ENCODE results near the gene PSMC1. TPM values are rescaled to one million over a fixed set of nuclear protein-coding genes. Genes with fewer than 3 reads are reported as not detected.

PSMC1 gene
- total RNA-seq, 1 donor from 2014 or later: 169 TPM

DNA sequence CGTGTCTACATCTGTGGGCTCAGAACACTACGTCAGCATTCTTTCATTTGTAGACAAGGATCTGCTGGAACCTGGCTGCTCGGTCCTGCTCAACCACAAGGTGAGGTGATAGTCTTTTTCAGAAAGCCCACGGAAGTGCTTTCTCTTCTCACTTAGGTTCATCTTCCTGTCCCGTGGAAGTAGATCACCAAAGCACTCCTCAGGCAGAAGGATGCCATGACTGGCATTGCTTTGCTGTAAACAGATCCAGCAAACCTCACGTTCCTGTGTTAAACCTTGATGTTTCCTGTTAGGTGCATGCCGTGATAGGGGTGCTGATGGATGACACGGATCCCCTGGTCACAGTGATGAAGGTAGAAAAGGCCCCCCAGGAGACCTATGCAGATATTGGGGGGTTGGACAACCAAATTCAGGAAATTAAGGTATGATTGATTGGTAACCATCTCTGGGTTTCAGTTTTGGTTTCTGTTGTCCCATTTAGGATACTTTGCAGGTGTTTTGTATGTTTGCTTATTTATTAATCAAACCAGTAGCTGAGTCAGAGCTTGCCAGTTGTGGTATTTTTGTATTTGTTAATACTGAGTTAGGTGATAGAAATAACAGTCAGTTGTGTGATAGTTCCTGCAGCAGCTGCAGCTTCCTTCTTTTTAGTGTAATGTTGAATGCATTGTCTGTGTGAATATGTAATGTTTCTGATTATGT is 7.5 kb downstream of the PSMC1 start:
- H3K4me3 ChIP-seq (ENCODE audit: low read depth, low read length): no peak overlapping the region
- no peaks in the 10 kb centered on the region for H3K27me3 ChIP-seq (ENCODE audit: control insufficient read depth, insufficient read depth, low read length)
- no peak for DNase-seq (ENCODE audit: low read depth)
- peaks cover 7% of the 10 kb centered on the region for H3K36me3 ChIP-seq (ENCODE audit: control insufficient read depth, insufficient read depth, low read length)
- no peak for TF ChIP-seq CTCF (IDR thresholded peaks at IDR 0.05; ENCODE audit: insufficient read depth, low read length, poor library complexity, severe bottlenecking)

DNA sequence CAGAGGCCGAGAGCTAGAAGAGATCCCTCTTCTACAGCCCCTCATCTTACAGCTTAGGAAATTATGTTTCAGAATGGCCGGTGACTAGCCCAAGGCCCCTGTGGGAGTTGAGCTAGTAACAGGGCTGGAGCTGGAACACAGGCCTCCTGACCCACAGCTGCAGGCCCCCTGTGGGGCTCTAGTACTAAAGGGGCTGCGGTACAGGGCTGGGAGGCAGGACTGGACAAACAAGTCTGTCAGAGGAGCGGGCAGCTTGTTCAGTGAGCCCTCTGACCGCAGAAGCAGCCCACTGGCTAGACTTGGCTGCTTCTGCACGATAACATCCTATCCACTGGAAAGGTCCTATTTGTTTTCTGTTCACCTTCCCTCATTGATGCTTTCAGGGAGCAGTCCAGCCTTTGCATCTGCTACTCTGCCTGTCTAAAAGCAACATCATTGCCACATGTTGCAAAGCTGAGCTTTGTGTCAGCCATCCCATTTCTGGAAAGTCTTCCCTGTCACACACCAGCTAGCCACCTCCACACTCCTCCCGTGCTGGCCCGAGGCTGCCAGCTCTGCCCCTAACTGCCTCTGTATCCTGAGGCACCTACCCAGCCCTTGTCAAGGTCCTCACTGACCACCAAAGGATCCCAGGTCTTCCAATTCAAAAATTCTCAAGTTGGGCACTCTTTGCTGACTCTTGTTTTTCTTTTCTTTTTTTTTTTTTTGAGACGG is 10.2 kb downstream of the PSMC1 start:
- H3K4me3 ChIP-seq (ENCODE audit: low read depth, low read length): no peak overlapping the region
- peaks cover 7% of the 10 kb centered on the region for H3K36me3 ChIP-seq (ENCODE audit: control insufficient read depth, insufficient read depth, low read length)
- no peaks in the 10 kb centered on the region for H3K27me3 ChIP-seq (ENCODE audit: control insufficient read depth, insufficient read depth, low read length)
- no peak for TF ChIP-seq CTCF (IDR thresholded peaks at IDR 0.05; ENCODE audit: insufficient read depth, low read length, poor library complexity, severe bottlenecking)
- DNase-seq (ENCODE audit: low read depth): no peak

- DNase-seq (ENCODE audit: low read depth): no peak
- no peak for TF ChIP-seq CTCF (IDR thresholded peaks at IDR 0.05; ENCODE audit: insufficient read depth, low read length, poor library complexity, severe bottlenecking)
- Histone ChIP-seq H3K4me3 (ENCODE audit: low read depth, low read length) (no peak overlapping the region), H3K36me3 (ENCODE audit: control insufficient read depth, insufficient read depth, low read length) (peaks cover 7% of the 10 kb centered on the region), H3K27me3 (ENCODE audit: control insufficient read depth, insufficient read depth, low read length) (no peaks in the 10 kb centered on the region)
Measured at GRCh38 chr14:90268420-90268819, 12.1 kb downstream of the PSMC1 start.

GRCh38 chr14:90272523-90272922 is 16.2 kb downstream of the PSMC1 start:
- peaks cover 4% of the 10 kb centered on the region for H3K36me3 ChIP-seq (ENCODE audit: control insufficient read depth, insufficient read depth, low read length)
- DNase-seq (ENCODE audit: low read depth): no peak
- no peak overlapping the region for H3K4me3 ChIP-seq (ENCODE audit: low read depth, low read length)
- no peak for TF ChIP-seq CTCF (IDR thresholded peaks at IDR 0.05; ENCODE audit: insufficient read depth, low read length, poor library complexity, severe bottlenecking)
- H3K27me3 ChIP-seq (ENCODE audit: control insufficient read depth, insufficient read depth, low read length): no peaks in the 10 kb centered on the region

- Histone ChIP-seq H3K36me3 (ENCODE audit: control insufficient read depth, insufficient read depth, low read length) (peaks cover 5% of the 10 kb centered on the region), H3K4me3 (ENCODE audit: low read depth, low read length) (no peak overlapping the region), H3K27me3 (ENCODE audit: control insufficient read depth, insufficient read depth, low read length) (no peaks in the 10 kb centered on the region)
- DNase-seq (ENCODE audit: low read depth): no peak
- no peak for TF ChIP-seq CTCF (IDR thresholded peaks at IDR 0.05; ENCODE audit: insufficient read depth, low read length, poor library complexity, severe bottlenecking)
Measured at GRCh38 chr14:90273532-90273931, 17.2 kb downstream of the PSMC1 start.

All from kidney epithelial cell (primary cell).